Transverse colon (tissue), 4 donors: Measurements from ENCODE around the gene BRI3BP. TPM values are rescaled to one million over a fixed set of nuclear protein-coding genes. Genes with fewer than 3 reads are reported as not detected.

Experiments
- DNase-seq: peaks from one replicate; pipeline ENCODE4 v3.0.0-alpha.2; 2019
- H3K27ac ChIP-seq, 4 donors: fragments of 200-600 bp; sonication (generic); 2 replicates each; pipeline ENCODE4 v1.5.1; 2016 to 2018; ENCODE audit warnings: inconsistent platforms in 4 of 4
- H3K27me3 ChIP-seq: fragments of 200-600 bp; sonication (generic); 2 replicates; pipeline ENCODE4 v1.5.1; 2017; ENCODE audit warnings: inconsistent platforms
- H3K36me3 ChIP-seq, 4 donors: fragments of 200-600 bp; sonication (generic); 2 replicates each; pipeline ENCODE4 v1.5.1; 2017 to 2019; ENCODE audit warnings: inconsistent platforms in 4 of 4
- H3K4me1 ChIP-seq, 4 donors: fragments of 200-600 bp; sonication (generic); 2 replicates each; pipeline ENCODE4 v1.5.1; 2017 to 2020; ENCODE audit warnings: inconsistent platforms in 4 of 4
- H3K4me3 ChIP-seq, 4 donors: fragments of 200-600 bp; sonication (generic); 1 replicate in 1 of 4; 2 replicates in 3 of 4; pipeline versions ENCODE4 v1.5.1 to v1.6.1; 2017 to 2019; ENCODE audit warnings: inconsistent platforms in 4 of 4
- H3K9me3 ChIP-seq, 2 donors: fragments of 200-600 bp; sonication (generic); 2 replicates each; pipeline ENCODE4 v1.5.1; 2017 to 2019; ENCODE audit warnings: inconsistent platforms in 2 of 2
- CTCF ChIP-seq, 5 experiments: fragments of 200-600 bp in 3 of 5; fragments of 450-650 bp in 2 of 5; sonication (generic) in 3 of 5; IDR thresholded peaks; 1 replicate in 2 of 5; 2 replicates in 3 of 5; pipeline ENCODE4 v1.5.1; 2016 to 2017; ENCODE audit warnings: antibody characterized with exemption in 5 of 5, inconsistent platforms in 3 of 5, mild to moderate bottlenecking in 2 of 5, moderate library complexity in 1 of 5
- EP300 ChIP-seq: sonication (generic); formaldehyde crosslinking; IDR thresholded peaks from one replicate; pipeline ENCODE4 v1.6.1; 2017; ENCODE audit warnings: antibody characterized with exemption, low read depth
- POLR2A ChIP-seq: fragments of 450-650 bp; IDR thresholded peaks from one replicate; pipeline ENCODE4 v1.6.1; 2016; ENCODE audit warnings: antibody characterized with exemption, mild to moderate bottlenecking, moderate library complexity
- POLR2AphosphoS5 ChIP-seq, 3 donors: sonication (generic); formaldehyde crosslinking; IDR thresholded peaks; one replicate each; pipeline ENCODE4 v1.6.1; 2016; ENCODE audit warnings: antibody characterized with exemption in 3 of 3
- WGBS, 2 donors: methylation state at CpG; one replicate each; pipeline ENCODE4 v1.1.5; 2018; ENCODE audit warnings: low coverage in 1 of 2; 5-methylcytosine and 5-hydroxymethylcytosine counted together
- in situ Hi-C, 4 donors: fragments of 200-750 bp; cut with MboI; loops; one replicate each; pipeline versions ENCODE4 v1.15.0 to v1.15.1; 2017; ENCODE audit warnings: low sequenced_read_pairs in 3 of 4, low pct_ligation_motif_present in 1 of 4, low pct_unique_long_range_greater_than_20kb in 1 of 4
- intact Hi-C: fragments of 100-400 bp; cut with DNase I; formaldehyde crosslinking; loops from one replicate; pipeline ENCODE4 v1.15.1; 2023; ENCODE audit warnings: low total_unique reads
- total RNA-seq, 4 donors: library from RNA; depleted of rRNA; stranded (reverse); fragments of >200 nt; gene quantifications; one replicate each; pipeline ENCODE4 v1.1.0, GENCODE V29; 2016

Gene BRI3BP
- total RNA-seq, 4 donors from 2014 or later: 14.2 to 38.5 (median 23.1) TPM

- in situ Hi-C loops (no loop called here), intact Hi-C loops (no loop called here)
- Histone ChIP-seq H3K27ac (no peak overlapping the region), H3K4me1 (no peaks in the 10 kb centered on the region), H3K4me3 (no peak overlapping the region), H3K9me3 (no peaks in the 10 kb centered on the region), H3K36me3 (no peaks in the 10 kb centered on the region), H3K27me3 (no peaks in the 10 kb centered on the region)
- no peak for DNase-seq
- 96 to 100% methylated on average over 2 of the region's 2 CpGs for WGBS, 2 donors
- TF ChIP-seq EP300 (no peak), POLR2A (no peak), POLR2AphosphoS5 (IDR thresholded peaks at IDR 0.05) (no peak), CTCF (IDR thresholded peaks at IDR 0.05) (no peak)
Measured at GRCh38 chr12:125023065-125023464, 29.6 kb downstream of the BRI3BP start.

GRCh38 chr12:125024949-125025563, 31.6 kb downstream of the BRI3BP start:
- no peak overlapping the region for H3K4me3 ChIP-seq
- in situ Hi-C loops (no loop called here), intact Hi-C loops (no loop called here)
- no peaks in the 10 kb centered on the region for H3K4me1 ChIP-seq
- H3K27me3 ChIP-seq: no peaks in the 10 kb centered on the region
- DNase-seq: no peak
- H3K36me3 ChIP-seq: no peaks in the 10 kb centered on the region
- H3K9me3 ChIP-seq: no peaks in the 10 kb centered on the region
- no peak for TF ChIP-seq EP300
- no peak for TF ChIP-seq POLR2A
- TF ChIP-seq POLR2AphosphoS5 (IDR thresholded peaks at IDR 0.05): no peak
- TF ChIP-seq CTCF (IDR thresholded peaks at IDR 0.05): no peak
- H3K27ac ChIP-seq: no peak overlapping the region
- WGBS, 2 donors: 96 to 100% methylated on average over 2 to 43 of the region's 43 CpGs

- no peaks in the 10 kb centered on the region for H3K4me1 ChIP-seq
- no peaks in the 10 kb centered on the region for H3K27me3 ChIP-seq
- H3K36me3 ChIP-seq: no peaks in the 10 kb centered on the region
- no peak overlapping the region for H3K27ac ChIP-seq
- no peak overlapping the region for H3K4me3 ChIP-seq
- intact Hi-C loops: no loop called here
- in situ Hi-C loops: no loop called here
- H3K9me3 ChIP-seq: no peaks in the 10 kb centered on the region
- 90 to 91% methylated on average over 8 to 9 of the region's 9 CpGs for WGBS, 2 donors
- DNase-seq: no peak
- TF ChIP-seq POLR2AphosphoS5 (IDR thresholded peaks at IDR 0.05) (no peak), POLR2A (no peak), EP300 (no peak)
Measured at GRCh38 chr12:125025606-125026235, 32.3 kb downstream of the BRI3BP start.

GRCh38 chr12:125028106-125028505, 34.7 kb downstream of the BRI3BP start:
- intact Hi-C loops (no loop called here), in situ Hi-C loops (no loop called here)
- no peak for DNase-seq
- H3K4me1 ChIP-seq: no peaks in the 10 kb centered on the region
- no peaks in the 10 kb centered on the region for H3K9me3 ChIP-seq
- H3K36me3 ChIP-seq: no peaks in the 10 kb centered on the region
- H3K27me3 ChIP-seq: no peaks in the 10 kb centered on the region
- TF ChIP-seq POLR2A (no peak), EP300 (no peak), CTCF (IDR thresholded peaks at IDR 0.05) (no peak)
- no peak overlapping the region for H3K27ac ChIP-seq
- WGBS, 2 donors: 79 to 88% methylated on average over 4 to 8 of the region's 8 CpGs
- H3K4me3 ChIP-seq: no peak overlapping the region
